Stimulated activated CD4-positive, alpha-beta T cell treated with anti-CD3 and anti-CD28 coated beads, TNF-alpha, amount 100 ng/mL, for 1 hour (primary cell): Measurements from ENCODE around the gene IRX4.

Experiments
- DNase-seq, 3 donors: peaks; one replicate each; pipeline ENCODE4 v3.0.0-alpha.2; 2020; ENCODE audit warnings: low read depth in 3 of 3, low spot score in 1 of 3

IRX4 gene

DNA sequence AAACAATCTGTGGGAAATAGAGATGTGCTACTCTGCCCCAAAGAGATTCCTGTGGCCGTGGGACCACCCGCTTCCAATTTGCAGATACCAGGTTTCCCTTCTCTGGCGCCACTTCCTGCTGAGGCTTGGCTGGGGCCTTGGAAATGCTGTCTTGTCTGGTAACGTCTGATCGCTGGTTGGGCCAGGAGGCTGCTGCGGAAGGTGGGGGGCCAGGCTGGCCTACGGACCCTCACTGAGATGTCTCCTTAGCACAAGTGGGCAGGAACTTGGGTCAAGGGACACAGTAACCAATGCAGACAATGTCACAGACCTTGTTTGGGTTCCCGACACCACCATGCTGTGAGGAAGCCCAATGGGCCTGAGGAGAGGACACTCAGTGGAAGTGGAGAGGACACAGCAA, 31.7 kb upstream of the IRX4 start:
- no peak for DNase-seq

DNA sequence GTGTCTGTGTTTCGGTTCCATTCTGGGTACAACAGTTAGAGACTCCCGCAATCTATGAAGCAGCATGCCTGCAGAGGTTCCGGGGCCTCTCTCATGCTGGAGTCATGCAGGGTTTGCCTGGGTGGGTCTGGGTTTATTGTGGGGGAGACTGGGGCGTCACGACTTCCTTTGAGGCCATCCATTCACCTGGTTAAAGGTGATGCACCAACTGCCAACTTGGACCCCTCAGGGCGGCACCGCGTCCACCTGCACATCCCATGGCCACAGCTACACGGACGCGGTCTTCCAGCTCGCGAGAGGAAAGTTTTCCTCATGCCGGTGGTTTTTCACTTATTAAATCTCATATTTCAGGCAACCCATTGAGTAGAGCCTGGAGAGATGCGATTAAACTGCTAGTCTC, 30.9 kb upstream of the IRX4 start:
- no peak for DNase-seq

DNA sequence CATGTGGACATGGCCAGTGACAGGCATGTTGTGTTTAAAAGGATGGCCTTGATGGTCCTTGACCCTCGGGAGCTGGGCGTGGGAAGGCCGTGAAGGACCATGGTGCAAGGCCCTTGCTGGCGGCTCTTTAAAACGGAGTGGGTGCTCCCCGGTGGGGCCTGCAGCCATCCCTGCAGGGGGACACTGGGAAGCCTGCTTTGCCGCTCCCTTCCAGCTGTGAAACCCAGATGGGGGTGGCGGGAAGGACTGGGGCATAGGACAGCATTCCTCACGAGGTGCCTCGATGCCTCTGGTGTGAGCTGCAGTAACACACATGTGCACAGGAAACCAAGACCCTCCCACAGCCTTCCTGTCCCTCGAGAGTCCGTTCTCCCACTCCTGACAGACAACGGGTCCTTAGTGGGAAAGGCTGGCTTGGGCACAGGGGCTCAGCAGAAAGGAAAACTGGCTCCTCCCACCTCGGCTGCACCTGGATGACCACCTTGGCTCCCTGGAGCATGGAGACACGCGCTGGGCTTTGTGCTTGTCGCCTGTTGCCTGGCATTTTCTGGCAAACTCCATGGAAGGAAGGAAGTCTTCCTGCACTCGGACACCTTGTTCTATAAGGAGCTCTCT, 30.3 kb upstream of the IRX4 start:
- DNase-seq, result no peak

DNA sequence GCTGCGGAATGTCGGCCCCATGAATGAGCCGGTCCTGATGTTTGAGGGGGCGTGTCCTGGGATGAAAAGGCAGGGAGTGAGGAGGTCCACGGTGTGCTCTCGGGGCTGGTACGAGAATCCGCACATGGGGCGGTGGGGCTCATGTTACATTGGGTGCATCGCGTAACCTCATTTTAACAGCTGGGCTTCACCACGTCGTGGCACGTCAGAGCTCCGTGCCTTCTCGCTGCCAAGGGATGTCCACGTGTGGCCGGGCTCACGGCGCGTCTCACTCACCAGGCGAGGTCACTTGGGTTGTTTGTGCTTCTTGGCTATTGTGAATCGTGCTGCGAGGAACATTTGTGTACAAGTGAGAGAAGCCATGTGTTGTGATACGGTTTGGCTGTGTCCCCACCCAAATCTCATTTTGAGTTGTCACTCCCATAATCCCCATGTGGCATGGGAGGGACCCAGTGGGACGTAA, 29.1 kb upstream of the IRX4 start:
- no peak for DNase-seq

DNA sequence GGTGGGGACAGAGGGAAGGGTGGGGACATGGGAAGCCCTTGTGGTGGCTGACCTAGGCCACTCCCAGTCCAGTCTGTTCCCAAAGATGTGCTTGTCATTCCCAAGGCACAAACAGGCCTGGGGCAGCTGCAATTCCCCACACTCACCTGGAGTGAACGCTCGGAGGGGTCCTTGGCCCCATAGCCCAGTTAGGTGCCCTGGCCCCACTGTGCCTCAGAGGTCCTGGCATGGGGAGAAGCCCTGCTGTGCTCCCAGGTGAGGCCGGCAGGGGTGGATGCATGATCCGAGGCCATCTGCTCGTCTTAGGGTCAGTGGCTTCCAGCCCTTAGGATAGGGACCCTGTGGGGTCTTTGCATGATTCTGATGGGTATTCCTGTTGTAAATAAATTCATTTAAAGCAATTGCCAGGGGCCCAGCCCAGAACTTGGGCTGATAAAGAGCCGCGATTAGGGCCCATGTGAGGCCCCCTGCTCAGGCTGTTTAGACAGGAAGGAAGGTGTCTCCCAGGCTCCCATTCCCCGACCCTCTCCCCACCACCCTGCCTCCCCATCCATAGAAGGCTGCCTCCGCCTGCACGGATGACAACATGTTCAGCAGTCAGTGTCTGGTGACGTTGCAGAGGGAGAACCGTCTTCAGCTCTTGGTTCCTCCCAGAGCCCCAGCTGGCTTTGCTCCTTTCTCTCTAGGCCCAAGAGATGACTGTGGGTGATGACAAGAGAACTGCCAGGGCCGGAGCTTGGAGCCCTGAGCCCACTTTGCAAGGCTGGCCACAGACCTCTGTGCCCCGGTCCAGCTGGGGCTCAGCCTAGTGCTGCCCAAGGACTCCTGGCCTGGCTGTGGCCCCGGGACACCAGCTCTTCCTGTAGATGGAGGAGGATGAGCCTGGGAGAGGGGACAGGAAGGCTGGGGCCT, 28.4 kb upstream of the IRX4 start:
- no peak for DNase-seq

DNA sequence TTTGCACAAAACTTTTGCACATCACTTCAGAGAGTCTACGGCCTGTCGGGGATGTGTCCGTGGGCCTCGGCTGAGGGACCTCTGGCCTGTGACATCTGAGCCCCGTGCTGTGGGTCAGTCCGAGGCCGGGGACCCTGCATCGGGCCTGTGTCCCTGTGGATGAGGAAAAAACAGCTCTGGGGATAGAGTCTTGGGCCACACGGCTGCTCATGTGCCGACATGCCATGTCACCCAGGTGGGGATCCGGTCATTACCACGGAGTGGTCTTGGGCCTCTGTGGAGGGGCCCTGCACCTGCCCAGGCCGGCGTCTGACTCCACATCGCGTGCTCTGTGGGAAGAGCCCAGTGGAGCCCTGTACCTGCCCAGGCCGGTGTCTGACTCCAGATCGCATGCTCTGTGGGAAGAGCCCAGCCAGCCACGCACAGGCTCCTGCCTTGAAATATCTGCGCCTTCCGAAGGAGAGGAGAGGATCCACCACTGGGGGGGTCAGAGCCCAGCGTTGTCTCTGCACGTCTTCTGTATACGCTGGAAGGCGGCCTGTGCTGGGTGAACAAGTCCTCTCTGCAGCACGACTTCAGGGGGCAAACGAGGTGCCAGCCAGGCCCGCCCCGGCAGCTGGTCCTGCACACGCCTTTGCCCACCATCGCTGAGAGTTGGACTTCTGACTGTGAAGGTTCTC, 27.5 kb upstream of the IRX4 start:
- DNase-seq, result no peak

DNA sequence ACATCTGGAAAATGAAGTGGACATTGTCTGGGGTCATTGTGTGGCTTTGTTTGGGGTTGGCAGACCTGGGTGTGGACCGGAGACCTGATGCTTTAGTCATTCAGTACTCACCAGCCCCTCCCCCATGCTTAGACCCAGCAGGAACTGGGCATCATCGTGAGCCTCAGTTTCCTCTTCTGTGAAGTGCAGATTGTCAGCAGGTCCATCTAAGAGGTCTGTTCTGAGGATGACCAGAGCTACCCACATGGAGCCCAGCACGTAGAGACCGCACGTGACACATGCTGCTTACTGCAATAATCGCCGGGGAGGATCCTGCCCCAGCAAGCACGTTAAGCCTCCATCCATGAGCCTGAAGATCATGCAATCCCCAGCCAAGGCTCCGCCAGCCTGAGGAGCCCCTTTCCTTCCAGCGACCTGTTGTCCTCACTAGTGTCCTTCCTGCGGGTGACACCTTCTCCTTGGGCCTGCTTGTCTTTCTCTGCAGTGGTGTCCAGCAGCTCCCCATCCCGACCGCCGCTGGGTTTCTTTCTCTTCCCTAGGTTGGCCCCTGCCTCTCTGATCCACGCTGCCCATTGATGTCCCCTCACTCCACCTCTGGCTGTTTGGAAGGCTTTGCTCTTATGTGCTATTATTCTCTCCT, 26.7 kb upstream of the IRX4 start:
- DNase-seq, result no peak

DNA sequence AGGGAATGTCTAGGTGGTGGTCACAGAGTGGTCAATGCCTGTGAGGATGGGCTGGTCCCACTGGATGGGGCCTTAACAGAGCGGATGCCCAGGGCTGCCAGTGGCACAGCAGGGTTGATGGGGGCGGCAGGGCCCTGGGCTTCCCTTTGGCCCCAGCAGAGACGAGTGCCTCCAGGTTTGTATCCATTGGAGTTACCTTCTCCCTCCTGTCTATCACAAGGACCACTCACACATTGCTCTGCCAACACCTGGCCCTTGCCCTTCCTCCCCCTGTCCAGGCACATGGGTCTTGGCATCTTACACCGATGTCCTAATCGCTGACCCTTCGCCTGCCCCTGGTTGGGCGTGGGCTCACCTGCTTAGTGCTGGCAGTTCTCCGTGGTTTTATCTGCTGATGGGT, 26.2 kb upstream of the IRX4 start:
- DNase-seq, result no peak

DNA sequence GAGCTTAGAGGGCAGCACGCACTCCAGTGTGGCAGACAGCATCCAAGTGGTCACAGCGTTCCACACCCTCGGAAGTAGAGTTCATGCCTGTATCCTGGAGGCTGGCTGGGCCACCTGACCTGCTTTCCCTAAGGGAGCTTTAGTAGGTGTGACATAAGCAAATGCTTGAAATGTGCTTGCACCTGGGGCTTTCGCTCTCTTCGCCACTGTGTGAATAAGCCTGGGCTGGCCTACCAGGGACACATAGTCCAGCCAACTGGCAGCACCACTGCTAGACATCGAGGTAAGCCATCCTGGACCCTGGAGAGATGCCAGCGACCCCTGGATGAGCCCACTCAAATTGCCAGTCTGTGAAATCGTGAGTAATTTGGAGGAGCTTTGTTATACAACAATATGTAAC, 24.9 kb upstream of the IRX4 start:
- DNase-seq, result no peak

DNA sequence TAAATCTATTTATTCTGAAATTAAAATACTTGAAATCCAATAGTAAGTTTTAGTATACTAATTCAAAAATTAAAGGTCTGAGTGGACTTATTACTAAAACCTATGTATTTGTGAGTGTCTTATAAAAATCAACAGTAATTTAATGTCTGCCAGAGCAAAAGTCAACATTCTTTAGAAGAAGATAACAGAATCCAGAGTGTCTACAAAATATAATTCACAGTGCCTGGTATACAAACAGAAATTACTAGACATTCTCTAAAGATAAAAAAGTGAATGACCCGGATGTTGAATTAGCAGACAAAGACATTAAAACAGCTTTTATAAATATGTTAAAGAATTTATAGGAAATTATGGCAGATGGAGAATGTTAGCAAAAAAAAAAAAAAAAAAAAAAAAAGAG, 22.4 kb upstream of the IRX4 start:
- DNase-seq, result no peak

DNA sequence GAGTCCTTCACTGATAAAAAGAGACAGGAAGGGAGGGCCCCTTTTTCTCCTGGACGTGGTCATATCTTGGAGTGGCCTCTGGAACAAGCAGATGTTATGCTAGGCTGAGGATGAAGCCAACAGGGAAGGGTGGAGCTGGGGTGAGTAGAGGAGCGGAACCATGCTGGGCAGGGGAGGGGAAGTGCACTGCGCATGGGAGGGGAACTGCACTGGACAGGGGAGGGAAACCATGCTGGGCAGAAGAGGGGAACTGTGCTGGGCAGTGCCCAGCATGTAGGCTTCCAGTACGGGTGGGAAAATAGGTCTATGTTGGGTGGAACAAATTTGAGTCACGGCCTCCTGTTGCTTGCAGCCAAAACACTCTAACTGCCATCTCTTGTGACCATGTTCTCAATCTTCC, 19.3 kb upstream of the IRX4 start:
- DNase-seq, result no peak

DNA sequence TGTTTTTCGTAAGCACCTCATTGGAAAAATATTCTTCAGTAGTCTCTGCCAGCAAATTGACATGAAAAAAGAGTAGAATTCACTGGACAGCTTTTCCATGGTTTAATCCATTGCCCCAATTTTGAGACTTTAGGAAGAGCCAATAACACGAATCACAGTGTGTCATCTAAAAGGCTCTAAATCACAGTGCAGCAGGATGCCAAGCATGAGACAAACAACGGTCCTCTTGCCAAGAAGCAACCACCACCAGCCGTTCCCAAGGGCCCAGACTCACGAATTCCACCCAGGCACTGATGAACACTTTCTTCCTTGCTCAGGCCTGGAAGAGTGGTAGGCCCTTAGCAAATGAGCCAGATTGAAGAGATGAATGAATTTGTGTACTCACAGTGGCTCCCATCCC, 18.3 kb upstream of the IRX4 start:
- DNase-seq, result no peak

DNA sequence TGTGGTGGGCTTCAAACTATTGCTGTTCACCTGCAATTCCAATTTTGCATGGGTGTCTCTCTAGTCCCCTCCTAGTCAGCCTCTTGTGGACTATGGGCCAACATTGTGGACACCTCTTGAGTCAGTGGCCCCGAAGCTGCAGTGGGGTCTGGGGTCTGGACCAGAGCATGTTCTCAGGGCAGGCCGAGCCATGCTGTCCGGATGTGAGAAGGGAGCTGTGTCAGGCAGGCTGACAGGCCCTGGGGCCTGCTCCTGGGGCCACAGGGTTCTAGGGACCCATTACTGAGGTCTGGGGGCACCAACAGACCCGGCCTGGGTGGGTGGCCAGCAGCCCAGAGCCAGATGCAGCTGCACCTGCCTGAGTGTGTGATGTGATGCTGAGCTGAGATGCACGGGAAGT, 16.5 kb upstream of the IRX4 start:
- DNase-seq, result no peak

DNA sequence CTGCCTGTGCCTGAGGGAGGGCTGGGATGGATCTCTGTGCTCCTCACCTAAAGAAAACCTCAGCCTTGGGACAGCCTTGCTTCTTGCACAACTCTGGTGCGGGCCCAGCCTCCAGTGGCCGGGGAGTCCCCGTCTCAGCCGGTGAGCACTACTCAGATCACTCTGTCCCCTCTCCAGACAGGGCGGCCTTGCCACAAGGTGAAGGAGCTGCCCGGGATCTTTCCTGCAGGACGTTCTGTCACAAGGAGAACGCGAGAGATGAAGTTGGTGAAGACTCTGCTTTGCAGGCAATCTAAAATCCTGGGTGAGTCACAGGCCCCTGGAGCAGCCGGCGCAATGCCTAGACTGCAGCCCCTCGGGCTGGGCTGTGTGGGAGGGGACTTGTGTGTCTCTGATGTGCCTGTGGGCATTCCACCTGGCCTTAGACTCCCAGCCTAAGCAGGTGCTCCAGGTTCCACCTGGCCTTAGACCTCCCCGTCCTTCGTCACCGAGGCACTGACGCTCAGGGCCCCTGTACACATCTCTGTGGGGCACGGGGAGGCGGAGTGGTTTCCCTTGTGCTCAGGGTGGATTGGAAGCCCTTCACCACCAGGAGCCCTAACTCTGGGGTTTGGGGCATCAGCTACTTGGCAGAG, 15.2 kb upstream of the IRX4 start:
- DNase-seq, result no peak

DNA sequence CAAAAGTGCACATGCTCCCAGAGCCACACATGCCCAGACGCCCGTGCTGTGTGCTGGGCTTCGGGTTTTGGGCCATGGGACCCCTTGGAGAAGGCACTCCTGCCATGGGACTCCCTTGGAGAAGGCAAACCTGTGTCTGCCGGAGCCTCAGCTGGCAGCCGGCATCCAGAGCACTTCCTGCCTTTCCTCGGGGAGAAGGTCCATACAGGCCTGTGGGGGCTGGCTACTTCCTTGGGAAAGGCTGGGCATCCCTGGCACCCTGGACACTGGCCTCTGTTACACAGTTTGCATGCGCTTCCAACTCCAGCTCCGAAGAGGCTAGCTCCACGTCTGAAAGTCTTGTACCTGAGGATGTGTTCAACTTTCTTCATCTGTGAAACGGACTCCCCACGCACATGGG, 14.7 kb upstream of the IRX4 start:
- no peak for DNase-seq

DNA sequence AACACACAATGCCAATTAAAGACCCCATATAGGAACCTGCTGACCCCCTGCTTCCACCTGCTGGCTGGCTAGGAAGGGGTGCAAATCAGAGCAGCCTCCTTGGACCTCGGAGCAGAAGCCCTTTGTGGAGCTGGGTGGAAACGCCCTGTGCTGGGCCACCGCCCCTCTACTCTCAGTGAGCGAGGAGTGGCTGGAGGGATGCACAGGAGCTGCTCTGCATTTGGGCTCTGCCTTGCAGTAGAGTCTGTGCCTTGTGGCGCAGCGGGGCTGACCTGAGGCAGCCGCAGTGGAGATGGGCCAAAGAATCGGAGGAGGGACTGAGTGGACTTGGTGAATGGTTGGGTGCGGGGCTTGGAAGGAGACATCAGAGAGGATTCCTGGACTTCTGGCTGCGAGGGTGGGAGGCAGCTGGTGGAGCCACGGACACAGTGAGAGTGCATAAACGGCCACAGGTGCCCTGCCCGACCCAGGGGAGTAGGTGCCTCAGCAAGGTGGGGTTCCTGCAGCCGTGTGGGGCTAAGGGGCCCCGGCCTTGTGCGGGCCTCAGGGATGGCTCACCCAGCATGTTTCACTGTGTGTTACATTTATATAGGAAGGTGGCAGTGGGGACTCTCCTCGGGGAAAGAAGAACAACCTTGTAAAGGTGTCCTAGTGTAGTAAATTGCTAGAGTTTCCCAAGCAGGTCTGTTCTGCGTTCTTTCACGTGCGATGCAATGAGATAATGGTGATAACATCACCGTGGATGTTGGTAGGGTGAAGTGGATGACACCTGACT, 14.1 kb upstream of the IRX4 start:
- DNase-seq, result no peak

DNA sequence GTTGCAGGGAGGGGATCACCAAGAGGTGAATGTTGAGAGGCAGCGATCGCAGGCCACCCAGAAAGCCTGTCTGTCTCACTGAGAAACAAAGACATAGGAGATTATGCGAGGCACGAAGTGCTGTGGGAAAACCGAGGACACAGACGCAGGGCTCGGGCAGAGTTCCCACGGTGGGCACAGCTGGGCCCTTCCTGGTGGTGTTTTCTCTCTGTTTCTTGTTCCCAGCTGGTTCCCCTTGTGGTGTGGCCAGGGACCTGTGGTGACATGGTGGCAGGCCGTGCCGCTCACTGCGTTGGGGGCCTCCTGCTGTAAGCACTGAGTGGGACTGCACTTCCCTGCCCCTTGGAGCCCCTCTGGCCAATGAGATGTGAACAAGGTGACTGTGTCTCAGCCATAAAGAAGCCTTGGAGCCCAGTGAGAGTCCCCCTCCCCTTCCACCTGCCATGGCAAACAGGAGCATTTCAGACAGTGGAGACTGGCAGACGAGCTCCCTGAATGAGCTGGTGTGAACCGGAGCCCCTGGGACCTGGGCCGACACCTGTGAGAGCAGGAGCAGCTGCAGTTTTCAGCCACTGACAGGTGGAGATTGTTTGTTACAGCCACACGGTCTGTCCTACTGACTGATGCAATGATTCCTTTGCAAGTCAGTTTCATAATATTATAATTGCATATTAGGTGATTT, 13.2 kb upstream of the IRX4 start:
- no peak for DNase-seq

DNA sequence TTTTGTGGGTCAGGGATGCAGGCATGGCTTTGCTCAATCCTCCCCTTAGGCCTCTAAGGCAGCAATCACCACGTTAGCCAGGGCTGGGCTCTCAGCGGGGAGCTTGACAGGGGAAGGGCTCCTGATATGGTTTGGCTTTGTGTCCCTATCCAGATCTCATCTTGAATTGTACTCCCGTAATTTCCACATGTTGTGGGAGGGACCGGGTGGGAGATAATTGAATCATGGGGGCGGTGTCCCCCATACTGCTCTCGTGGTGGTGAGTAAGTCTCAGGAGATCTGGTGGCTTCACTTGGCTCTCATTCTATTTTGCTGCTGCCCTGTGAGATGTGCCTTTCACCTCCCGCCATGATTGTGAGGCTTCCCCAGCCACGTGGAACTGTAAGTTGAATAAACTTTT, 11.5 kb upstream of the IRX4 start:
- no peak for DNase-seq

DNA sequence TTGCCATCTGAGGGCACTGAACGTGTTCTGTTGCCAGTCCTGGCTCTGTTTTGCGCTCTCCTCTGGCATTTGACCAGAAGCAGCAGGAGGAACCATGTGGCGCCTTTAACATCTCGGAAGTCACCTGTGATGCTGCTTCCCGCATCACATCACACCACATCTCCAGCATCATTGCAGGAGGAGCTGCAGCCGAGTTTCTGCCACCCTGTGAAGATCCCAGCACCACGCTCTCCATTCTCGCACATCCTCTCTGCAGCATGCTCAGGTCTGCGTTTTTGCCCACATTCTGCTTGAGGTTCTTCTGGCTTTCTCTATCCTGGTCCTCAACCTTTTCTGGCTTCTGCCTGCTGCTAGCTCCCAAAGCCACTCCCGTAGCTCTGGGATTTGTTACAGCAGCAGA, 11.0 kb upstream of the IRX4 start:
- no peak for DNase-seq
